HepG2 (cell line): ENCODE data around the gene UBAC1. TPM values are rescaled to one million over a fixed set of nuclear protein-coding genes. Genes with fewer than 3 reads are reported as not detected.

Experiments used
- ATAC-seq: fragments of 200-7000 bp; cut with Tn5 transposase; 3 replicates; pipeline ENCODE4 v1.9.1; 2020; ENCODE audit warnings: mild to moderate bottlenecking, moderate library complexity
- BruUV-seq: library from RNA; stranded (reverse); fragments of 400-500 nt; replicated peaks from 2 replicates; lab custom pipeline; 2021; lab: Mats Ljungman, UMichigan
- CTCF ChIA-PET: fragments of 300-600 bp; formaldehyde crosslinking; extraction: SDS; loops from one replicate; lab custom pipeline; 2021; ENCODE audit warnings: low total read pairs, inconsistent platforms, low intra/inter-chr PET ratio; lab: Yijun Ruan, JAX
- POLR2A ChIA-PET: fragments of 350-600 bp; sonication (Branson Sonifier 250); formaldehyde crosslinking; loops from one replicate; lab custom pipeline; 2020; ENCODE audit warnings: antibody characterized with exemption, inconsistent platforms; lab: Yijun Ruan, JAX
- DNase-seq: peaks from one replicate; pipeline ENCODE4 v3.0.0-alpha.2; 2015; ENCODE audit warnings: low spot score
- FAIRE-seq: peaks from 3 replicates; lab custom pipeline; 2011; peaks lifted over from hg19 to GRCh38; lab: Jason Lieb, UNC
- H2AFZ ChIP-seq: one replicate; pipeline ENCODE4 v1.6.1; 2011; ENCODE audit warnings: low read length, inconsistent platforms
- H3K27ac ChIP-seq: fragments of 300-600 bp; 3 replicates; pipeline ENCODE4 v1.8.0; 2011; ENCODE audit warnings: mixed run types, mild to moderate bottlenecking, mixed read lengths, low read length, inconsistent platforms; ENCODE audit not compliant: insufficient read depth; ENCODE audit errors: extremely low read length
- H3K27me3 ChIP-seq, 2 experiments: fragments of 200-600 bp in 1 of 2; 2 replicates in 1 of 2; 3 replicates in 1 of 2; pipeline versions ENCODE4 v1.6.0 to v1.8.0; 2011; ENCODE audit warnings: low read length in 2 of 2, mild to moderate bottlenecking in 2 of 2, moderate library complexity in 2 of 2, inconsistent platforms in 1 of 2; ENCODE audit not compliant: insufficient read depth in 2 of 2, control insufficient read depth in 1 of 2
- H3K36me3 ChIP-seq, 2 experiments: fragments of 200-600 bp in 1 of 2; replicated peaks in 1 of 2; 2 replicates in 1 of 2; 3 replicates in 1 of 2; pipeline versions ENCODE4 v1.5.1 to v1.8.0; 2011; ENCODE audit warnings: low read length in 2 of 2, inconsistent platforms in 1 of 2; ENCODE audit not compliant: insufficient read depth in 2 of 2, control insufficient read depth in 1 of 2
- H3K4me1 ChIP-seq: 2 replicates; pipeline ENCODE4 v1.5.1; 2012; ENCODE audit warnings: low read length, inconsistent platforms; ENCODE audit not compliant: insufficient read depth
- H3K4me2 ChIP-seq: 2 replicates; pipeline ENCODE4 v1.6.0; 2011; ENCODE audit warnings: low read depth, low read length, inconsistent platforms
- H3K4me3 ChIP-seq, 3 experiments: fragments of 200-600 bp in 1 of 3; sonication (generic), shearing (Covaris generic) in 1 of 3; replicated peaks in 1 of 3; 2 replicates each; pipeline ENCODE4 v1.5.1; 2011 to 2016; ENCODE audit warnings: low read length in 3 of 3, inconsistent platforms in 2 of 3, low read depth in 2 of 3, mild to moderate bottlenecking in 2 of 3, control low read depth in 1 of 3, mixed read lengths in 1 of 3; ENCODE audit not compliant: insufficient read depth in 1 of 3
- H3K79me2 ChIP-seq: one replicate; pipeline ENCODE4 v1.6.1; 2011; ENCODE audit warnings: low read length, inconsistent platforms; ENCODE audit not compliant: insufficient read depth
- H3K9ac ChIP-seq: 2 replicates; pipeline ENCODE4 v1.6.0; 2011; ENCODE audit warnings: mild to moderate bottlenecking, low read depth, low read length, inconsistent platforms; ENCODE audit not compliant: insufficient read depth
- H3K9me3 ChIP-seq: 2 replicates; pipeline ENCODE4 v1.5.1; 2012; ENCODE audit warnings: mild to moderate bottlenecking, low read length
- H4K20me1 ChIP-seq: 2 replicates; pipeline ENCODE4 v1.6.0; 2011; ENCODE audit warnings: inconsistent platforms, mild to moderate bottlenecking, low read length, moderate library complexity; ENCODE audit not compliant: insufficient read depth
- MED13 ChIP-seq: sonication (generic); formaldehyde crosslinking; IDR thresholded peaks from 2 replicates; pipeline ENCODE4 v1.5.0; 2020; ENCODE audit warnings: missing genetic modification reagents
- USF2 ChIP-seq, 2 experiments: sonication (generic) in 1 of 2; formaldehyde crosslinking in 1 of 2; IDR thresholded peaks; 2 replicates each; pipeline versions ENCODE4 v1.5.1 to v1.6.1; 2011 to 2020; ENCODE audit warnings: borderline replicate concordance in 1 of 2, low read depth in 1 of 2, low read length in 1 of 2, mild to moderate bottlenecking in 1 of 2, missing genetic modification reagents in 1 of 2, moderate library complexity in 1 of 2
- XRCC5 ChIP-seq: fragments of 200-400 bp; formaldehyde crosslinking; optimal IDR thresholded peaks from 2 replicates; pipeline ENCODE3; 2017; ENCODE audit warnings: mild to moderate bottlenecking, low read length
- ZFP37 ChIP-seq: sonication (generic); formaldehyde crosslinking; IDR thresholded peaks from 2 replicates; pipeline ENCODE4 v1.4.0; 2020; ENCODE audit warnings: missing genetic modification reagents, borderline replicate concordance
- ZNF501 ChIP-seq: sonication (generic); formaldehyde crosslinking; IDR thresholded peaks from 2 replicates; pipeline ENCODE4 v1.5.1; 2020; ENCODE audit warnings: mild to moderate bottlenecking, moderate library complexity, missing genetic modification reagents
- ZNF777 ChIP-seq: sonication (generic); formaldehyde crosslinking; IDR thresholded peaks from 2 replicates; pipeline ENCODE4 v1.4.0; 2020; ENCODE audit warnings: missing genetic modification reagents
- ZNF780A ChIP-seq: sonication (generic); formaldehyde crosslinking; IDR thresholded peaks from 2 replicates; pipeline ENCODE4 v1.8.0; 2022; ENCODE audit warnings: mild to moderate bottlenecking, missing genetic modification reagents, moderate library complexity
- ZNF879 ChIP-seq: sonication (generic); formaldehyde crosslinking; IDR thresholded peaks from 2 replicates; pipeline ENCODE4 v1.8.1; 2023; ENCODE audit warnings: missing genetic modification reagents
- WGBS: methylation state at CpG from one replicate; pipeline ENCODE4 v1.1.6; 2017; ENCODE audit warnings: low lambda C conversion rate; 5-methylcytosine and 5-hydroxymethylcytosine counted together
- in situ Hi-C: cut with HindIII; loops from 2 replicates; pipeline ENCODE4 v1.10.0; 2017; ENCODE audit warnings: low pct_unique_long_range_greater_than_20kb; ENCODE audit not compliant: extremely low pct_ligation_motif_present
- intact Hi-C: fragments of 100-400 bp; cut with micrococcal nuclease; formaldehyde crosslinking; loops from one replicate; pipeline ENCODE4 v1.10.0; 2022; ENCODE audit not compliant: unreplicated experiment
- polyA plus RNA-seq, 8 experiments: library from polyadenylated mRNA; depleted of rRNA in 3 of 8; stranded (reverse) in 7 of 8; unstranded in 1 of 8; fragments of >200 nt; fragmentation: Illumina TruSeq in 4 of 8; extraction: Trizol in 4 of 8; gene quantifications; 2 replicates each; pipeline versions ENCODE4 v1.2.1 to v1.2.3, GENCODE V29; 2011 to 2016; ENCODE audit warnings: low read depth in 4 of 8, missing spikeins in 1 of 8, mixed read lengths in 1 of 8; ENCODE audit not compliant: insufficient read depth in 1 of 8
- total RNA-seq, 5 experiments: library from RNA; depleted of rRNA; stranded (reverse); fragments of >200 nt; fragmentation: Illumina TruSeq; extraction: Trizol; gene quantifications; 2 replicates each; pipeline ENCODE4 v1.2.3, GENCODE V29; 2016; ENCODE audit warnings: low read depth in 1 of 5
- TF ChIP-seq, protein P1 (sequence below): sonication (generic); formaldehyde crosslinking; conservative IDR thresholded peaks from 2 replicates; pipeline ENCODE4 v1.8.1; 2023; ENCODE audit warnings: missing genetic modification reagents
- TF ChIP-seq, protein P2 (sequence below): sonication (generic); formaldehyde crosslinking; IDR thresholded peaks from 2 replicates; pipeline ENCODE4 v1.9.0; 2021; ENCODE audit warnings: missing genetic modification reagents, mild to moderate bottlenecking, borderline replicate concordance
- TF ChIP-seq, protein P3 (sequence below): sonication (generic); formaldehyde crosslinking; IDR thresholded peaks from 2 replicates; pipeline ENCODE4 v1.4.0; 2020; ENCODE audit warnings: low read depth, mild to moderate bottlenecking, missing genetic modification reagents
- TF ChIP-seq, protein P4 (sequence below): sonication (generic); formaldehyde crosslinking; IDR thresholded peaks from 2 replicates; pipeline ENCODE4 v1.5.0; 2020; ENCODE audit warnings: mild to moderate bottlenecking, missing genetic modification reagents, moderate library complexity
- TF ChIP-seq, protein P5 (sequence below): sonication (generic); formaldehyde crosslinking; conservative IDR thresholded peaks from 2 replicates; pipeline ENCODE4 v1.8.0; 2022; ENCODE audit warnings: low read depth, missing genetic modification reagents

Gene UBAC1
- total and polyA plus RNA-seq, 2 of the 13 experiments (the other 11 are each of a cell fraction or from before 2014, with no cell fraction given), result 32.2 to 34.1 TPM

DNA sequence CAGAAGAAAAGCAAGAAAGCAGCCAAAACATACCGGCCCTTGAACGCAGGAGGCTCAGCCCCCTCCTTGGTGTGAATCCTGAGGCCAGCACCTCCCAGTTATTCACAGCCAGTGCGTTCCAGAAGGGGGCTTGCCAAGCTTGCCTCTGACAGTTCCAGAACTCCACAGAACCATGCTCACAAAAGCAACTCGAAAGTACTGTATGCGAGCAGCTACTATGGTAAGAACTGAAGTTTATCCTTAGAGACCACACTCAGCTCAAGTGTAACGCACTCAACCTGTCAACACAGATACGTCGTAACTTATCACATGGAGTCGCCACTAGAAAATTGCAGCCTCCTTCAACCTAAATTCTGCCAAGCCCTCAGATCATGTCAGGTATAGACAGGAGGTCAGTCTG is 1.4 kb downstream of the UBAC1 start:
- H3K4me3 ChIP-seq, result peak overlapping the region; percentile 90 to 98 (median 92)
- ChIA-PET CTCF (no interaction called here), POLR2A (interaction anchor here (2.1 kb wide), 1 partner anchor 158 kb away, joined by 6 read pairs; no protein-coding TSS in a partner anchor)
- no peaks in the 10 kb centered on the region for H3K9me3 ChIP-seq
- no peak for DNase-seq
- peaks cover 6 to 17% of the 10 kb centered on the region in 2 experiments; a peak in 3 of 5 replicates for H3K27me3 ChIP-seq
- H3K27ac ChIP-seq, result no peak overlapping the region
- peaks cover 34% of the 10 kb centered on the region for H3K4me1 ChIP-seq
- H3K36me3 ChIP-seq, result peaks cover 0 to 3% of the 10 kb centered on the region in 2 experiments; a peak in 2 of 5 replicates
- intact Hi-C loops (no loop called here), in situ Hi-C loops (loop anchor here (10.0 kb wide), 1 partner anchor 145 kb away; no protein-coding TSS in a partner anchor)
- peak overlapping the region; percentile 73 for H3K4me2 ChIP-seq
- no TSS peak for BruUV-seq
- H2AFZ ChIP-seq, result no peak overlapping the region
- H4K20me1 ChIP-seq, result peaks cover 3% of the 10 kb centered on the region; the same call in 1 of the 2 replicates
- H3K79me2 ChIP-seq, result peaks cover 36% of the 10 kb centered on the region
- TF ChIP-seq ZFP37 (CRISPR knock-in tag), result no peak
- TF ChIP-seq, protein P1, sequence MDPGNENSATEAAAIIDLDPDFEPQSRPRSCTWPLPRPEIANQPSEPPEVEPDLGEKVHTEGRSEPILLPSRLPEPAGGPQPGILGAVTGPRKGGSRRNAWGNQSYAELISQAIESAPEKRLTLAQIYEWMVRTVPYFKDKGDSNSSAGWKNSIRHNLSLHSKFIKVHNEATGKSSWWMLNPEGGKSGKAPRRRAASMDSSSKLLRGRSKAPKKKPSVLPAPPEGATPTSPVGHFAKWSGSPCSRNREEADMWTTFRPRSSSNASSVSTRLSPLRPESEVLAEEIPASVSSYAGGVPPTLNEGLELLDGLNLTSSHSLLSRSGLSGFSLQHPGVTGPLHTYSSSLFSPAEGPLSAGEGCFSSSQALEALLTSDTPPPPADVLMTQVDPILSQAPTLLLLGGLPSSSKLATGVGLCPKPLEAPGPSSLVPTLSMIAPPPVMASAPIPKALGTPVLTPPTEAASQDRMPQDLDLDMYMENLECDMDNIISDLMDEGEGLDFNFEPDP (CRISPR knock-in tag), result 0 out of 2 replicates have a peak, but pooled peaks have one; percentile 50
- no peak for TF ChIP-seq XRCC5
- TF ChIP-seq ZNF777 (CRISPR knock-in tag), result no peak
- no peak for TF ChIP-seq MED13
- no peak for TF ChIP-seq ZNF780A (CRISPR knock-in tag)
- 0 out of 2 replicates have a peak, but pooled peaks have one; percentile 10 for TF ChIP-seq ZNF501 (CRISPR knock-in tag)
- TF ChIP-seq ZNF879 (CRISPR knock-in tag), result no peak
- TF ChIP-seq, protein P2, sequence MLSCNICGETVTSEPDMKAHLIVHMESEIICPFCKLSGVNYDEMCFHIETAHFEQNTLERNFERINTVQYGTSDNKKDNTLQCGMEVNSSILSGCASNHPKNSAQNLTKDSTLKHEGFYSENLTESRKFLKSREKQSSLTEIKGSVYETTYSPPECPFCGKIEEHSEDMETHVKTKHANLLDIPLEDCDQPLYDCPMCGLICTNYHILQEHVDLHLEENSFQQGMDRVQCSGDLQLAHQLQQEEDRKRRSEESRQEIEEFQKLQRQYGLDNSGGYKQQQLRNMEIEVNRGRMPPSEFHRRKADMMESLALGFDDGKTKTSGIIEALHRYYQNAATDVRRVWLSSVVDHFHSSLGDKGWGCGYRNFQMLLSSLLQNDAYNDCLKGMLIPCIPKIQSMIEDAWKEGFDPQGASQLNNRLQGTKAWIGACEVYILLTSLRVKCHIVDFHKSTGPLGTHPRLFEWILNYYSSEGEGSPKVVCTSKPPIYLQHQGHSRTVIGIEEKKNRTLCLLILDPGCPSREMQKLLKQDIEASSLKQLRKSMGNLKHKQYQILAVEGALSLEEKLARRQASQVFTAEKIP, result no peak
- TF ChIP-seq, protein P3, sequence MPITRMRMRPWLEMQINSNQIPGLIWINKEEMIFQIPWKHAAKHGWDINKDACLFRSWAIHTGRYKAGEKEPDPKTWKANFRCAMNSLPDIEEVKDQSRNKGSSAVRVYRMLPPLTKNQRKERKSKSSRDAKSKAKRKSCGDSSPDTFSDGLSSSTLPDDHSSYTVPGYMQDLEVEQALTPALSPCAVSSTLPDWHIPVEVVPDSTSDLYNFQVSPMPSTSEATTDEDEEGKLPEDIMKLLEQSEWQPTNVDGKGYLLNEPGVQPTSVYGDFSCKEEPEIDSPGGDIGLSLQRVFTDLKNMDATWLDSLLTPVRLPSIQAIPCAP, result no peak
- TF ChIP-seq, protein P4, sequence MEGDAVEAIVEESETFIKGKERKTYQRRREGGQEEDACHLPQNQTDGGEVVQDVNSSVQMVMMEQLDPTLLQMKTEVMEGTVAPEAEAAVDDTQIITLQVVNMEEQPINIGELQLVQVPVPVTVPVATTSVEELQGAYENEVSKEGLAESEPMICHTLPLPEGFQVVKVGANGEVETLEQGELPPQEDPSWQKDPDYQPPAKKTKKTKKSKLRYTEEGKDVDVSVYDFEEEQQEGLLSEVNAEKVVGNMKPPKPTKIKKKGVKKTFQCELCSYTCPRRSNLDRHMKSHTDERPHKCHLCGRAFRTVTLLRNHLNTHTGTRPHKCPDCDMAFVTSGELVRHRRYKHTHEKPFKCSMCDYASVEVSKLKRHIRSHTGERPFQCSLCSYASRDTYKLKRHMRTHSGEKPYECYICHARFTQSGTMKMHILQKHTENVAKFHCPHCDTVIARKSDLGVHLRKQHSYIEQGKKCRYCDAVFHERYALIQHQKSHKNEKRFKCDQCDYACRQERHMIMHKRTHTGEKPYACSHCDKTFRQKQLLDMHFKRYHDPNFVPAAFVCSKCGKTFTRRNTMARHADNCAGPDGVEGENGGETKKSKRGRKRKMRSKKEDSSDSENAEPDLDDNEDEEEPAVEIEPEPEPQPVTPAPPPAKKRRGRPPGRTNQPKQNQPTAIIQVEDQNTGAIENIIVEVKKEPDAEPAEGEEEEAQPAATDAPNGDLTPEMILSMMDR (CRISPR knock-in tag), result no peak
- TF ChIP-seq USF2 (IDR thresholded peaks at IDR 0.05; ENCODE audit: low read depth, low read length), result no peak
- TF ChIP-seq USF2 (CRISPR knock-in tag; IDR thresholded peaks at IDR 0.05; ENCODE audit: borderline replicate concordance), result no peak
- TF ChIP-seq, protein P5, sequence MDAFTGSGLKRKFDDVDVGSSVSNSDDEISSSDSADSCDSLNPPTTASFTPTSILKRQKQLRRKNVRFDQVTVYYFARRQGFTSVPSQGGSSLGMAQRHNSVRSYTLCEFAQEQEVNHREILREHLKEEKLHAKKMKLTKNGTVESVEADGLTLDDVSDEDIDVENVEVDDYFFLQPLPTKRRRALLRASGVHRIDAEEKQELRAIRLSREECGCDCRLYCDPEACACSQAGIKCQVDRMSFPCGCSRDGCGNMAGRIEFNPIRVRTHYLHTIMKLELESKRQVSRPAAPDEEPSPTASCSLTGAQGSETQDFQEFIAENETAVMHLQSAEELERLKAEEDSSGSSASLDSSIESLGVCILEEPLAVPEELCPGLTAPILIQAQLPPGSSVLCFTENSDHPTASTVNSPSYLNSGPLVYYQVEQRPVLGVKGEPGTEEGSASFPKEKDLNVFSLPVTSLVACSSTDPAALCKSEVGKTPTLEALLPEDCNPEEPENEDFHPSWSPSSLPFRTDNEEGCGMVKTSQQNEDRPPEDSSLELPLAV (CRISPR knock-in tag), result no peak
- 46% methylated on average over 8 of the region's 9 CpGs for WGBS
- FAIRE-seq, result peak; percentile 73
- no peak for ATAC-seq
- peak overlapping the region; percentile 78 for H3K9ac ChIP-seq
